Prostate gland (tissue), 2 donors: ENCODE data around the gene CXCR1. TPM values are rescaled to one million over a fixed set of nuclear protein-coding genes. Genes with fewer than 3 reads are reported as not detected.

Source experiments
- DNase-seq: peaks from one replicate; pipeline ENCODE4 v3.0.0-alpha.2; 2019; ENCODE audit warnings: low spot score
- H3K27ac ChIP-seq, 2 donors: fragments of 200-600 bp; sonication (generic); 2 replicates each; pipeline ENCODE4 v1.5.1; 2017 to 2019
- H3K27me3 ChIP-seq: fragments of 200-600 bp; sonication (generic); replicated peaks from 2 replicates; pipeline ENCODE4 v1.5.1; 2019; ENCODE audit not compliant: insufficient read depth
- H3K36me3 ChIP-seq, 2 donors: fragments of 200-600 bp; sonication (generic); 1 replicate in 1 of 2; 2 replicates in 1 of 2; pipeline versions ENCODE4 v1.5.1 to v1.8.1; 2017 to 2019
- H3K4me1 ChIP-seq: fragments of 200-600 bp; sonication (generic); replicated peaks from 2 replicates; pipeline ENCODE4 v1.5.1; 2019
- H3K4me3 ChIP-seq, 2 donors: fragments of 200-600 bp; sonication (generic); 2 replicates each; pipeline ENCODE4 v1.5.1; 2017 to 2019
- H3K9me3 ChIP-seq: fragments of 200-600 bp; sonication (generic); 2 replicates; pipeline ENCODE4 v1.5.1; 2017
- POLR2A ChIP-seq: fragments of 450-650 bp; IDR thresholded peaks from one replicate; pipeline ENCODE4 v1.6.1; 2016; ENCODE audit warnings: antibody characterized with exemption, mild to moderate bottlenecking
- POLR2AphosphoS5 ChIP-seq: sonication (generic); formaldehyde crosslinking; IDR thresholded peaks from one replicate; pipeline ENCODE4 v1.6.1; 2017; ENCODE audit warnings: antibody characterized with exemption
- WGBS: methylation state at CpG from one replicate; pipeline ENCODE4 v1.1.5; 2018; 5-methylcytosine and 5-hydroxymethylcytosine counted together
- intact Hi-C: fragments of 100-400 bp; cut with DNase I; formaldehyde crosslinking; loops from one replicate; pipeline ENCODE4 v1.14.2; 2022
- total RNA-seq, 2 donors: library from RNA; depleted of rRNA; stranded (reverse); fragments of >200 nt; gene quantifications; one replicate each; pipeline ENCODE4 v1.1.0, GENCODE V29; 2016
- TF ChIP-seq, protein P1 (sequence below), 4 experiments: fragments of 200-600 bp in 2 of 4; fragments of 450-650 bp in 2 of 4; sonication (generic) in 2 of 4; IDR thresholded peaks; 1 replicate in 3 of 4; 2 replicates in 1 of 4; pipeline ENCODE4 v1.5.1; 2016 to 2019; ENCODE audit warnings: antibody characterized with exemption in 4 of 4, mild to moderate bottlenecking in 2 of 4, moderate library complexity in 2 of 4

CXCR1 gene
- total RNA-seq, 2 donors from 2014 or later, result 0.28 TPM; not detected in 1

DNA sequence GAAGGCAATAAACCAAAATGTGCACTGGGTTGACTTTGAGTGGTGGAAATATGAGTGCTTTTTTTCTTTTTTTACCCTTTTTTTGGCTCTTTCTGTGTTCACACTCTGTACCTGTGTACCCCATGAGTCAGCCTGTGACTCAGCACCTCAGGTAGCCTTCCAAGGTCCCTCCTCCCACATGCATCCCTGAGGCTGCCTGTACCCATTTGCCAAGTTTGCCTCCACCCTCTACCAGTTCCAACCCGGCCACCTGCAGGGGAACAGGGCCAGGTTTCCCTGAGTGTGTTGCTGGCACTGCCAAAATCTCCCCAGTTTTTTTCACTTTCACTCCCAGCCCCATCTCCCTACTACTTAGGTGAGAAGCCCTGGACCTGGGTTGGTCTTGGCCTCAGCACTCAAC, 14.0 kb downstream of the CXCR1 start:
- Histone ChIP-seq H3K4me1 (no peaks in the 10 kb centered on the region), H3K9me3 (no peaks in the 10 kb centered on the region), H3K27me3 (no peaks in the 10 kb centered on the region), H3K4me3 (no peak overlapping the region), H3K36me3 (no peaks in the 10 kb centered on the region), H3K27ac (no peak overlapping the region)
- 46% methylated on average over 1 of the region's 1 CpG for WGBS
- peak; percentile 39 for DNase-seq
- intact Hi-C loops, result no loop called here
- TF ChIP-seq POLR2AphosphoS5 (peak; percentile 16), POLR2A (no peak)
- TF ChIP-seq, protein P1, sequence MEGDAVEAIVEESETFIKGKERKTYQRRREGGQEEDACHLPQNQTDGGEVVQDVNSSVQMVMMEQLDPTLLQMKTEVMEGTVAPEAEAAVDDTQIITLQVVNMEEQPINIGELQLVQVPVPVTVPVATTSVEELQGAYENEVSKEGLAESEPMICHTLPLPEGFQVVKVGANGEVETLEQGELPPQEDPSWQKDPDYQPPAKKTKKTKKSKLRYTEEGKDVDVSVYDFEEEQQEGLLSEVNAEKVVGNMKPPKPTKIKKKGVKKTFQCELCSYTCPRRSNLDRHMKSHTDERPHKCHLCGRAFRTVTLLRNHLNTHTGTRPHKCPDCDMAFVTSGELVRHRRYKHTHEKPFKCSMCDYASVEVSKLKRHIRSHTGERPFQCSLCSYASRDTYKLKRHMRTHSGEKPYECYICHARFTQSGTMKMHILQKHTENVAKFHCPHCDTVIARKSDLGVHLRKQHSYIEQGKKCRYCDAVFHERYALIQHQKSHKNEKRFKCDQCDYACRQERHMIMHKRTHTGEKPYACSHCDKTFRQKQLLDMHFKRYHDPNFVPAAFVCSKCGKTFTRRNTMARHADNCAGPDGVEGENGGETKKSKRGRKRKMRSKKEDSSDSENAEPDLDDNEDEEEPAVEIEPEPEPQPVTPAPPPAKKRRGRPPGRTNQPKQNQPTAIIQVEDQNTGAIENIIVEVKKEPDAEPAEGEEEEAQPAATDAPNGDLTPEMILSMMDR (IDR thresholded peaks at IDR 0.05), result no peak

DNA sequence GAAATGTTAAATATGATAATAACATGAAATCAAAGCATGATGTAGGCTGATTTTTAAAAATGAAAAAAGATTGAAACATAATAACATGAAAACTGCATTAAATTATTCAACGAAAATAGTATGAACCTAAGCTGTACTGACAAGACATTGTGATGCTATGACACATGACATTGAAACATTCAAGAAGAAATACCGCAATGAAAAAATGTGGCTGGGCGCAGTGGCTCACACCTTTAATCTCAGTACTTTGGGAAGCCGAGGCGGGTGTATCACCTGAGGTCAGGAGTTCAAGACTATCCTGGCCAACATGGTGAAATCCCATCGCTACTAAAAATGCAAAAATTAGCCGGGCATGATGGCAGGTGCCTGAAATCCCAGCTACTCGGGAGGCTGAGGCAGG, 14.6 kb downstream of the CXCR1 start:
- Histone ChIP-seq H3K9me3 (no peaks in the 10 kb centered on the region), H3K27ac (no peak overlapping the region), H3K4me3 (no peak overlapping the region), H3K4me1 (no peaks in the 10 kb centered on the region), H3K36me3 (no peaks in the 10 kb centered on the region), H3K27me3 (no peaks in the 10 kb centered on the region)
- intact Hi-C loops, result no loop called here
- TF ChIP-seq POLR2AphosphoS5 (no peak), POLR2A (no peak)
- TF ChIP-seq, protein P1 (IDR thresholded peaks at IDR 0.05), result no peak
- WGBS, result 93% methylated on average over 8 of the region's 8 CpGs
- DNase-seq, result no peak

DNA sequence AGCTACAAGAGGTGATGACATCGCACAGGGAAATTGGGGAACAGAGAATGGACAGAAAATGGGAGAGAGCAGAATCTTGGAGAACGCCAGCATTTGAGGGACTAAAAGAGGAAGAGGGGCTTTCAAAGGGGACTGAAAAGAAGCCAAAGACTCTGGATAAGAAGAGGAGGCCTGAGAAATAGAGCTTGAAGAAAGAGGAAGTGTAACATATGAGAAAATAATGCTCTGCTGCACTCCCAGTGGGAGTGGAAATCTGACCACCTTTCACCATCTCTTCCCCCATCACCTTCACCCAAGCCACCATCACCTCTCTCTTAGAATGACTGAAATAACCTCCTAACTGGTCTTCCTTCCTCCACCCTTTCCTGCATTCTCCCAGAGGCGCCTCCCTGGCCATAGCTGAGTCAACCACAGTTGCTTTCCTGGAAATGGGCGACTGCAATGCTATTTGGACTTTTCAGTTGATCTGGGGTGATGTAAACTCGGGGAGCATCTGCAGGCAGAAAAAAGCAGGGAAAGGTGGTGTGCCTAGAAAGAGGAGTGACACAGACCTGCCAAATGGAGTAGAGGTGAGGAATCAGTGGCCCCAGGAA, 16.8 kb downstream of the CXCR1 start:
- 88% methylated on average over 5 of the region's 5 CpGs for WGBS
- no peaks in the 10 kb centered on the region for H3K36me3 ChIP-seq
- no peaks in the 10 kb centered on the region for H3K27me3 ChIP-seq
- H3K9me3 ChIP-seq, result no peaks in the 10 kb centered on the region
- H3K27ac ChIP-seq, result no peak overlapping the region
- TF ChIP-seq POLR2AphosphoS5 (no peak), POLR2A (no peak)
- TF ChIP-seq, protein P1 (IDR thresholded peaks at IDR 0.05), result no peak
- H3K4me3 ChIP-seq, result no peak overlapping the region
- no peak for DNase-seq
- intact Hi-C loops, result no loop called here
- no peaks in the 10 kb centered on the region for H3K4me1 ChIP-seq

- Histone ChIP-seq H3K27me3 (no peaks in the 10 kb centered on the region), H3K27ac (no peak overlapping the region), H3K4me1 (no peaks in the 10 kb centered on the region), H3K36me3 (no peaks in the 10 kb centered on the region), H3K9me3 (no peaks in the 10 kb centered on the region), H3K4me3 (no peak overlapping the region)
- WGBS, result 75% methylated on average over 5 of the region's 5 CpGs
- no peak for DNase-seq
- TF ChIP-seq, protein P1 (IDR thresholded peaks at IDR 0.05), result no peak
- TF ChIP-seq POLR2AphosphoS5, result no peak
- TF ChIP-seq POLR2A, result no peak
- intact Hi-C loops, result no loop called here
Measured at GRCh38 chr2:218149098-218149497, 17.7 kb downstream of the CXCR1 start.

DNA sequence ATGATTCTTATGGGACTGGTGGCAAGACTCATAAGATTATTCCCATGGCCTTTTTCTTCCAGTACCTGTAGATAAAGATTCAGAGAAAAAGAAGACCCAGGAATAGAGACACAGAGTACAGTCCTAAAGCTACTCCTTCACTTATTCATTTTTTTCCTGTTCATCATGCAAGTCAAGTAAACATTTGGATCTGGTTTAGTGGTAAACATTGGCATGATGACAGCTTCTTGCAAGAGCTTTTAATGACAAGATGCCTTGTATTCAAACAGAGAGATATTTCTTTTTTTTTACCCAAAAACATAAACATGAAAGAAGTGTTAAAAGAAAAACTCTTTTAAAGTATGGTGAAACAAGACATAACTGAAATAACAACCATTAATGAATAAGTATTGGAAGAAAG, 20.7 kb downstream of the CXCR1 start:
- H3K27ac ChIP-seq, result no peak overlapping the region
- no peak for DNase-seq
- no peaks in the 10 kb centered on the region for H3K36me3 ChIP-seq
- no peaks in the 10 kb centered on the region for H3K27me3 ChIP-seq
- intact Hi-C loops, result no loop called here
- no peak for TF ChIP-seq POLR2A
- TF ChIP-seq, protein P1 (IDR thresholded peaks at IDR 0.05), result no peak
- TF ChIP-seq POLR2AphosphoS5, result no peak
- no peaks in the 10 kb centered on the region for H3K9me3 ChIP-seq
- no peak overlapping the region for H3K4me3 ChIP-seq
- no peaks in the 10 kb centered on the region for H3K4me1 ChIP-seq
